Esophagus squamous epithelium (tissue), 4 donors: Measurements from ENCODE around the gene SPECC1L.

Experiments
- CTCF ChIP-seq, 6 experiments: fragments of 450-650 bp in 4 of 6; fragments of 200-600 bp in 2 of 6; sonication (generic) in 2 of 6; IDR thresholded peaks; one replicate each; pipeline ENCODE4 v1.5.1; 2016 to 2019; ENCODE audit warnings: antibody characterized with exemption in 6 of 6, mild to moderate bottlenecking in 4 of 6, moderate library complexity in 4 of 6
- POLR2A ChIP-seq, 4 donors: fragments of 450-650 bp; IDR thresholded peaks; one replicate each; pipeline ENCODE4 v1.6.1; 2017; ENCODE audit warnings: antibody characterized with exemption in 4 of 4, mild to moderate bottlenecking in 4 of 4, moderate library complexity in 3 of 4

- no peak for TF ChIP-seq POLR2A (IDR thresholded peaks at IDR 0.05)
- no peak for TF ChIP-seq CTCF (IDR thresholded peaks at IDR 0.05)
Measured at GRCh38 chr22:24232124-24232523, 38.5 kb upstream of the SPECC1L start.
